Measurements from ENCODE around the gene FCER2.

- TF ChIP-seq ZBTB33 (CRISPR knock-in tag; IDR thresholded peaks at IDR 0.05) (no peak), SP2 (CRISPR knock-in tag; IDR thresholded peaks at IDR 0.05) (no peak), SRF (IDR thresholded peaks at IDR 0.05; ENCODE audit: low read depth, low read length) (no peak), SMAD3 (CRISPR knock-in tag; IDR thresholded peaks at IDR 0.05) (no peak), ZNF256 (CRISPR knock-in tag; conservative IDR thresholded peaks at IDR 0.05) (no peak), CTCF (CRISPR knock-in tag; IDR thresholded peaks at IDR 0.05) (no peak), ZNF264 (CRISPR knock-in tag; IDR thresholded peaks at IDR 0.05) (no peak), EZH2 (conservative IDR thresholded peaks at IDR 0.05; ENCODE audit: low read depth, low read length) (no peak), SIN3A (IDR thresholded peaks at IDR 0.05; ENCODE audit: borderline replicate concordance, low read depth, low read length) (no peak), SMARCE1 (IDR thresholded peaks at IDR 0.05; ENCODE audit: borderline replicate concordance) (no peak), RFX1 (IDR thresholded peaks at IDR 0.05) (no peak)
Measured at GRCh38 chr19:7710616-7711015, 8.7 kb upstream of the FCER2 start.
